Measurements from ENCODE around the gene CACNA1D. TPM values are rescaled to one million over a fixed set of nuclear protein-coding genes. Genes with fewer than 3 reads are reported as not detected.

The CACNA1D gene
- total RNA-seq, 1 donor from 2014 or later = 2.8 TPM

- H3K9me3 Mint-ChIP-seq = no peaks in the 10 kb centered on the region
- peak in 1 of 2 experiments; percentile 61 for DNase-seq (ENCODE audit: low spot score in 2 of 2, unreplicated experiment in 2 of 2)
- TF ChIP-seq CTCF (IDR thresholded peaks at IDR 0.05; ENCODE audit: unreplicated experiment) = no peak
- H3K4me1 Mint-ChIP-seq = peaks cover 8% of the 10 kb centered on the region
- H3K4me3 Mint-ChIP-seq = no peak overlapping the region
- no peak overlapping the region for H3K27ac Mint-ChIP-seq
- H3K27me3 Mint-ChIP-seq (ENCODE audit: low read depth) = peaks cover 40% of the 10 kb centered on the region
- no peaks in the 10 kb centered on the region for H3K36me3 Mint-ChIP-seq
These were observed 185.6 kb downstream of the CACNA1D start for GRCh38 chr3:53680028-53680427.

GRCh38 chr3:53682807-53683206, 188.4 kb downstream of the CACNA1D start:
- TF ChIP-seq CTCF (IDR thresholded peaks at IDR 0.05; ENCODE audit: unreplicated experiment) = no peak
- Mint-ChIP-seq H3K27ac (no peak overlapping the region), H3K4me3 (no peak overlapping the region), H3K4me1 (no peaks in the 10 kb centered on the region), H3K9me3 (no peaks in the 10 kb centered on the region), H3K27me3 (ENCODE audit: low read depth) (peaks cover 40% of the 10 kb centered on the region), H3K36me3 (no peaks in the 10 kb centered on the region)
- no peak for DNase-seq (ENCODE audit: low spot score in 2 of 2, unreplicated experiment in 2 of 2)

- DNase-seq (ENCODE audit: low spot score in 2 of 2, unreplicated experiment in 2 of 2) = no peak
- H3K27me3 Mint-ChIP-seq (ENCODE audit: low read depth) = peaks cover 13% of the 10 kb centered on the region
- H3K9me3 Mint-ChIP-seq = no peaks in the 10 kb centered on the region
- H3K27ac Mint-ChIP-seq = no peak overlapping the region
- peaks cover 18% of the 10 kb centered on the region for H3K4me1 Mint-ChIP-seq
- H3K36me3 Mint-ChIP-seq = no peaks in the 10 kb centered on the region
- TF ChIP-seq CTCF (IDR thresholded peaks at IDR 0.05; ENCODE audit: unreplicated experiment) = no peak
- no peak overlapping the region for H3K4me3 Mint-ChIP-seq
These were observed 193.7 kb downstream of the CACNA1D start for GRCh38 chr3:53688066-53688465.

- no peak overlapping the region for H3K4me3 Mint-ChIP-seq
- peaks cover 6% of the 10 kb centered on the region for H3K27me3 Mint-ChIP-seq (ENCODE audit: low read depth)
- DNase-seq (ENCODE audit: low spot score in 2 of 2, unreplicated experiment in 2 of 2) = no peak
- no peak overlapping the region for H3K27ac Mint-ChIP-seq
- no peaks in the 10 kb centered on the region for H3K9me3 Mint-ChIP-seq
- H3K36me3 Mint-ChIP-seq = no peaks in the 10 kb centered on the region
- no peak for TF ChIP-seq CTCF (IDR thresholded peaks at IDR 0.05; ENCODE audit: unreplicated experiment)
- peaks cover 18% of the 10 kb centered on the region for H3K4me1 Mint-ChIP-seq
These were observed 194.6 kb downstream of the CACNA1D start for GRCh38 chr3:53688989-53689388.

GRCh38 chr3:53689681-53690080, 195.3 kb downstream of the CACNA1D start:
- Mint-ChIP-seq H3K4me3 (no peak overlapping the region), H3K36me3 (no peaks in the 10 kb centered on the region), H3K9me3 (no peaks in the 10 kb centered on the region), H3K27me3 (ENCODE audit: low read depth) (peaks cover 9% of the 10 kb centered on the region), H3K27ac (no peak overlapping the region), H3K4me1 (peaks cover 18% of the 10 kb centered on the region)
- TF ChIP-seq CTCF (IDR thresholded peaks at IDR 0.05; ENCODE audit: unreplicated experiment) = no peak
- no peak for DNase-seq (ENCODE audit: low spot score in 2 of 2, unreplicated experiment in 2 of 2)

- peaks cover 18% of the 10 kb centered on the region for H3K4me1 Mint-ChIP-seq
- H3K27ac Mint-ChIP-seq = no peak overlapping the region
- H3K27me3 Mint-ChIP-seq (ENCODE audit: low read depth) = peaks cover 9% of the 10 kb centered on the region
- H3K4me3 Mint-ChIP-seq = no peak overlapping the region
- no peak for TF ChIP-seq CTCF (IDR thresholded peaks at IDR 0.05; ENCODE audit: unreplicated experiment)
- H3K36me3 Mint-ChIP-seq = no peaks in the 10 kb centered on the region
- DNase-seq (ENCODE audit: low spot score in 2 of 2, unreplicated experiment in 2 of 2) = no peak
- H3K9me3 Mint-ChIP-seq = no peaks in the 10 kb centered on the region
These were observed 196.1 kb downstream of the CACNA1D start for GRCh38 chr3:53690521-53690920.
